GM18870 (cell line): ENCODE measurements around the gene ACTL8.
"Not testable (repeated sequence)": the region's sequence is repeated elsewhere in the genome, so short reads cannot be mapped to it uniquely, and the experiment has no call there.

Source experiments
- ATAC-seq: cut with Tn5 transposase; IDR thresholded peaks from one replicate; pipeline ENCODE4 v1.9.1; 2021; ENCODE audit warnings: moderate library complexity; ENCODE audit not compliant: unreplicated experiment

ACTL8 gene

GRCh38 chr1:17735348-17735747 is 19.8 kb upstream of the ACTL8 start:
- no peak for ATAC-seq

- ATAC-seq: no peak
Measured at GRCh38 chr1:17735793-17736192, 19.3 kb upstream of the ACTL8 start.

- ATAC-seq: no peak
Measured at GRCh38 chr1:17736625-17737024, 18.5 kb upstream of the ACTL8 start.

GRCh38 chr1:17739050-17739449 is 16.1 kb upstream of the ACTL8 start:
- no peak for ATAC-seq

- no peak for ATAC-seq
Measured at GRCh38 chr1:17741052-17741451, 14.1 kb upstream of the ACTL8 start.

GRCh38 chr1:17742583-17742982 is 12.6 kb upstream of the ACTL8 start:
- ATAC-seq: no peak

GRCh38 chr1:17743008-17743647 is 12.0 kb upstream of the ACTL8 start:
- no peak for ATAC-seq

GRCh38 chr1:17743925-17744324 is 11.2 kb upstream of the ACTL8 start:
- no peak for ATAC-seq

- no peak for ATAC-seq
Measured at GRCh38 chr1:17744666-17745478, 10.3 kb upstream of the ACTL8 start.

- ATAC-seq: no peak
Measured at GRCh38 chr1:17745479-17745955, 9.6 kb upstream of the ACTL8 start.

- not testable (repeated sequence) for ATAC-seq
Measured at GRCh38 chr1:17746281-17746680, 8.9 kb upstream of the ACTL8 start.

GRCh38 chr1:17746920-17747319 is 8.2 kb upstream of the ACTL8 start:
- no peak for ATAC-seq

- ATAC-seq: no peak
Measured at GRCh38 chr1:17750333-17750732, 4.8 kb upstream of the ACTL8 start.

- ATAC-seq: no peak
Measured at GRCh38 chr1:17752356-17752755, 2.8 kb upstream of the ACTL8 start.

GRCh38 chr1:17757426-17757825 is 2.3 kb downstream of the ACTL8 start:
- ATAC-seq: no peak

- ATAC-seq: no peak
Measured at GRCh38 chr1:17759114-17759513, 4.0 kb downstream of the ACTL8 start.

- no peak for ATAC-seq
Measured at GRCh38 chr1:17762313-17762712, 7.2 kb downstream of the ACTL8 start.

- ATAC-seq: no peak
Measured at GRCh38 chr1:17763417-17763816, 8.3 kb downstream of the ACTL8 start.

- no peak for ATAC-seq
Measured at GRCh38 chr1:17763995-17764394, 8.9 kb downstream of the ACTL8 start.

- ATAC-seq: no peak
Measured at GRCh38 chr1:17764591-17764990, 9.5 kb downstream of the ACTL8 start.

GRCh38 chr1:17765444-17766411 is 10.6 kb downstream of the ACTL8 start:
- ATAC-seq: no peak
